ENCODE results near the gene TMEM18. TPM values are rescaled to one million over a fixed set of nuclear protein-coding genes. Genes with fewer than 3 reads are reported as not detected.

TMEM18 gene
- total RNA-seq, 2 experiments from 2014 or later: 22.4 to 25.1 TPM

DNA sequence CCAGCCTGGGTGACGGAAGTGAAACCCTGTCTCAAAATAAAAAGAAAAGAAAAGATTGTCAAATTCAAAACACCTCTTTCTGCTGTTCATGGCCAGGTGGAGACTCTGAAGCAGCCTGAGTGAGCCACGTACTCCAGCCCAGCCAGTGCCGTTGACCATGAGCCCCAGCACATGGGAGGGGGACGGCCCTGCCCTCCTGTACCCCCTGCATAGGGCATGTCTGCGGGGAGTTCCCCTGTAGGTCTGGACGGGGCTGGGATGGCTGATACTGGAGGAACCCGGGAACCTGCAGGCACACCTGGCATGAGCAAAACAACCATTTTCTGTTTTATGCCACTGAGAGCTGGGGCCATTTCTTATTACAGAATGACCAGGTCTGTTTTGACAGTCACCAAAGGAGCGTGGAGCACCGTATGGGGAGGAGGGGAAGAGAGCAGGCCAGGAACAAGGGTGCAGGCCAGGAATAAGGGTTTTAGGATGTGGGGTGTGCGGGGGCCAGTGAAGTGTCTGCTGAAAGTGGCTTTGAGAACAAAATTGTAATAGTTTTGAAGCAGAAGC lies 30.1 kb downstream of the TMEM18 start:
- Mint-ChIP-seq H3K27ac (no peak overlapping the region), H3K4me3 (no peak overlapping the region), H3K27me3 (ENCODE audit: low read depth) (no peaks in the 10 kb centered on the region), H3K36me3 (ENCODE audit: low read depth) (no peaks in the 10 kb centered on the region), H3K9me3 (no peaks in the 10 kb centered on the region), H3K4me1 (ENCODE audit: low read depth) (no peaks in the 10 kb centered on the region)
- intact Hi-C loops (cut with micrococcal nuclease): no loop called here
- no peak for DNase-seq
- CTCF ChIA-PET: no interaction called here

- Mint-ChIP-seq H3K4me1 (ENCODE audit: low read depth) (no peaks in the 10 kb centered on the region), H3K36me3 (ENCODE audit: low read depth) (no peaks in the 10 kb centered on the region), H3K9me3 (no peaks in the 10 kb centered on the region), H3K4me3 (no peak overlapping the region), H3K27ac (no peak overlapping the region), H3K27me3 (ENCODE audit: low read depth) (no peaks in the 10 kb centered on the region)
- intact Hi-C loops (cut with micrococcal nuclease): no loop called here
- DNase-seq: no peak
- CTCF ChIA-PET: no interaction called here
These were observed 32.3 kb downstream of the TMEM18 start for GRCh38 chr2:644871-645270.

DNA sequence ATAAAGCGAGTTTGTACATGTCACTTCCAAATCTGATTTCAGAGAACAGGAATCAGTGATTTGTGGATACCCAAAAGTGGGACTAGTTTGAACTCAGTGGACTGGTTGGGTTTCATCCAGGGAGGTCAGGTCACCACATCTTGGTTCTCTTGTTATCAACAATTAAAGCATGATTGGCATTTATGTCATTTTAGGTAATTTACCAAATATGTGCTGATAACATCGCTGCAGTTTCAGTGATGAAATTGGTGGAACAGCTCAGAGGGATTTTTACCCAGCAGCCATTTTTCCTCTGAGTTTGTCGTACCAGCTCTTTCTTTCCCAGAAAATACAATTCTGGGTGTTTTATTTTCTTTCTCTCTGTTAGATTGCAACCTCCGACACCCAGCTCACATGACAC lies 33.4 kb downstream of the TMEM18 start:
- intact Hi-C loops (cut with micrococcal nuclease): no loop called here
- no peak for DNase-seq
- CTCF ChIA-PET: no interaction called here
- Mint-ChIP-seq H3K4me3 (no peak overlapping the region), H3K27me3 (ENCODE audit: low read depth) (no peaks in the 10 kb centered on the region), H3K4me1 (ENCODE audit: low read depth) (no peaks in the 10 kb centered on the region), H3K36me3 (ENCODE audit: low read depth) (no peaks in the 10 kb centered on the region), H3K27ac (no peak overlapping the region), H3K9me3 (no peaks in the 10 kb centered on the region)

DNA sequence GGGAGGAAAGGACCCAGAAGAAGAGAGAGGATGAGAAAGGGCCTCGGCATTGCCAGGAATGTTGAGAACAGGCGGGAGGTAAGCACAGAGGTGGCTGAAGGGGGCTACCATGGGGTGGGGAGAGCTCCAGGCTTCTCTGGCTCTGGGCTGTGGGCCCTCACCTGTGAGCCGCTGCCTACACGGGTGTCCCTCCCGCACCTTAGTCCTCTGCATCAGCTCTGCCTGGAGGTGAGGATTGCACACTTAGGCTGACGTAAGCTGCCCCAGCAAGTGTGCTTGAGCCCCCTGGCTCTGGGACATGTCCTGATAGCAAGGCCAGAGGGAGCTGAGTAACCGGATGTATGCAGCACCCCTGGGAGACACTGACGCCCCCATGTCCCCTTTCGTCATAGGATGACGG lies 33.9 kb downstream of the TMEM18 start:
- intact Hi-C loops (cut with micrococcal nuclease): no loop called here
- CTCF ChIA-PET: no interaction called here
- Mint-ChIP-seq H3K36me3 (ENCODE audit: low read depth) (no peaks in the 10 kb centered on the region), H3K4me3 (no peak overlapping the region), H3K9me3 (no peaks in the 10 kb centered on the region), H3K4me1 (ENCODE audit: low read depth) (no peaks in the 10 kb centered on the region), H3K27me3 (ENCODE audit: low read depth) (no peaks in the 10 kb centered on the region), H3K27ac (no peak overlapping the region)
- no peak for DNase-seq

DNA sequence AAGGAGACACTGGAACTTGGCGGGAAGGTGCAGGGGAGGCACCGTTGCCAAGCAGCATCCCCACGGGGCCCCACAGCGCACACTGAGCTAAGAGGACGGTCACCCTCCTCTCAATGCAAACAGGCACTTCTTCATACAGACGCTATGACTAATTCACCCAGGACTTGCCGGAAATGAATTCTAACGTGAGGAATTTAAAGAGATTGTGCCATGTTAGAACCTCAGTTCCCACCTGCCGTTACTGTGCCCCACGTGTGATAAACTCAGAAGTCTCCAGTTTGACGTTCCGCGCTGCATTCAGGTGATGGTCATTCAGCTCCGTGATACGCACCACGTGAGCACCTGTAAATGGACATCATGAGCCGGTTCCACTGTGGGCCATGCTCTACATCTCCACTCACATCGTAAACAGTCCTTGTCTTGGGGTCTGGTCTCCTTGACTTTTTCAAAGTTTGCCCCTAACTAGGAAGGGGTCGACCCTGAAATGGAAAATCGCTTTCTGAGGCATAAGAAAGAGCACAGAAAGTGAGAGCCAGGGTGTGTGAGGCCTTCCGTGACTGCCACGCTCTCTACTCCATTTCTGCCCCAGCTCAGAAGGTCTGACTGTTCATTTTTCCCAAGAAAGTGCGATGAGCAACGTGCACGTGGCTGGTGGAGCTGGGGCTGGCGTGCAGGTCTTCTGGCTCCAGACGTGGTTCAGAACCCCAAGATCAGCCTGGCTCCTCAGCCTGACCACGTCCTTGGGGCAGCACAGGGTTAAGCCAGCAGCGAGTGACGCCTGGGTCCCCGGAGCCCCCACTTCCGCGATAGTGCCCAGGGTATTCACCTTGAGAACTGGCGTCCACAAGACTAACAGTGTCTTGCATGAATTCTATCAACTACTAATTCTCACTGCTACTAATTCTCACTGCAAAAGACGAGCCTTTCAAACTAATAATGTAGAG lies 35.1 kb downstream of the TMEM18 start:
- Mint-ChIP-seq H3K4me1 (ENCODE audit: low read depth) (peaks cover 2% of the 10 kb centered on the region), H3K27me3 (ENCODE audit: low read depth) (no peaks in the 10 kb centered on the region), H3K36me3 (ENCODE audit: low read depth) (no peaks in the 10 kb centered on the region), H3K27ac (no peak overlapping the region), H3K4me3 (no peak overlapping the region), H3K9me3 (no peaks in the 10 kb centered on the region)
- DNase-seq: no peak
- CTCF ChIA-PET: no interaction called here
- intact Hi-C loops (cut with micrococcal nuclease): no loop called here

- H3K4me1 Mint-ChIP-seq (ENCODE audit: low read depth): peaks cover 5% of the 10 kb centered on the region
- CTCF ChIA-PET: no interaction called here
- H3K4me3 Mint-ChIP-seq: no peak overlapping the region
- no peak for DNase-seq
- no peak overlapping the region for H3K27ac Mint-ChIP-seq
- no peaks in the 10 kb centered on the region for H3K27me3 Mint-ChIP-seq (ENCODE audit: low read depth)
- intact Hi-C loops (cut with micrococcal nuclease): no loop called here
- H3K36me3 Mint-ChIP-seq (ENCODE audit: low read depth): no peaks in the 10 kb centered on the region
- no peaks in the 10 kb centered on the region for H3K9me3 Mint-ChIP-seq
These were observed 35.9 kb downstream of the TMEM18 start for GRCh38 chr2:641164-641871.

GRCh38 chr2:639703-640102 lies 37.5 kb downstream of the TMEM18 start:
- Mint-ChIP-seq H3K4me1 (ENCODE audit: low read depth) (peaks cover 5% of the 10 kb centered on the region), H3K27ac (no peak overlapping the region), H3K9me3 (no peaks in the 10 kb centered on the region), H3K4me3 (no peak overlapping the region), H3K27me3 (ENCODE audit: low read depth) (no peaks in the 10 kb centered on the region), H3K36me3 (ENCODE audit: low read depth) (no peaks in the 10 kb centered on the region)
- no peak for DNase-seq
- CTCF ChIA-PET: interaction anchor here (1.4 kb wide), 1 partner anchor 622 kb away, joined by 4 read pairs; no protein-coding TSS in a partner anchor
- intact Hi-C loops (cut with micrococcal nuclease): loop anchor here (5.0 to 10.0 kb wide), 2 partner anchors 205 to 467 kb away; no protein-coding TSS in a partner anchor

- H3K36me3 Mint-ChIP-seq (ENCODE audit: low read depth): no peaks in the 10 kb centered on the region
These were observed 39.4 kb downstream of the TMEM18 start for GRCh38 chr2:637804-638203.

DNA sequence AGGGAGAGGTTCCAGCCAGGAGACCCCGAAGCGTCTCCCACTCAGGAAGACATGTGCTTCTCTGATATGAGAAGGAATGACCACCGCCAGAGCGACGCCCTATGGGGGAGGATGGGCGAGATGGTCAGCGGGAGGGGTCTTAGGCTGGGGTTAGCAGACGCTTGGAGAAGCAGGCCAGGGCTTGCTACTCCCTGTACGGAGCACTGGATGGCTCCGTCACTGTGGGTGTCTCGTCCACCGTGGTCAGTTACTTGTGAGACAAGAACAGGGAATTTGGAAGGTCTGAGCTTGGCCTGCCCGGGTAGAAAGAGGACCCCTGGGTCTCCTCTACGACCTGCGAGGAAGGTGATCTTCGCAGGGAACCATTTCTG lies 39.8 kb downstream of the TMEM18 start:
- no peaks in the 10 kb centered on the region for H3K36me3 Mint-ChIP-seq (ENCODE audit: low read depth)
- H3K27me3 Mint-ChIP-seq (ENCODE audit: low read depth): no peaks in the 10 kb centered on the region
- intact Hi-C loops (cut with micrococcal nuclease): loop anchor here (1.0 to 10.0 kb wide), 7 partner anchors 25 to 465 kb away; partner anchors contain the start of gene ALKAL2
- H3K4me1 Mint-ChIP-seq (ENCODE audit: low read depth): peaks cover 5% of the 10 kb centered on the region
- H3K4me3 Mint-ChIP-seq: no peak overlapping the region
- H3K9me3 Mint-ChIP-seq: no peaks in the 10 kb centered on the region
- CTCF ChIA-PET: interaction anchor here (0.8 to 1.5 kb wide), 7 partner anchors 9 to 391 kb away, joined by 3 to 4 read pairs (median 3); partner anchors contain the start of gene TMEM18
- DNase-seq: no peak
- H3K27ac Mint-ChIP-seq: no peak overlapping the region

More at GRCh38 chr2:637804-638203, 39.4 kb downstream of the TMEM18 start:
- intact Hi-C loops (cut with micrococcal nuclease): loop anchor here (1.0 to 10.0 kb wide), 7 partner anchors 25 to 466 kb away; partner anchors contain the start of gene ALKAL2
- peaks cover 5% of the 10 kb centered on the region for H3K4me1 Mint-ChIP-seq (ENCODE audit: low read depth)
- no peak for DNase-seq
- H3K9me3 Mint-ChIP-seq: no peaks in the 10 kb centered on the region
- H3K4me3 Mint-ChIP-seq: no peak overlapping the region
- no peak overlapping the region for H3K27ac Mint-ChIP-seq
- CTCF ChIA-PET: interaction anchor here (0.8 to 1.3 kb wide), 8 partner anchors 9 to 397 kb away, joined by 3 to 4 read pairs (median 3); partner anchors contain the start of gene TMEM18
- no peaks in the 10 kb centered on the region for H3K27me3 Mint-ChIP-seq (ENCODE audit: low read depth)

DNA sequence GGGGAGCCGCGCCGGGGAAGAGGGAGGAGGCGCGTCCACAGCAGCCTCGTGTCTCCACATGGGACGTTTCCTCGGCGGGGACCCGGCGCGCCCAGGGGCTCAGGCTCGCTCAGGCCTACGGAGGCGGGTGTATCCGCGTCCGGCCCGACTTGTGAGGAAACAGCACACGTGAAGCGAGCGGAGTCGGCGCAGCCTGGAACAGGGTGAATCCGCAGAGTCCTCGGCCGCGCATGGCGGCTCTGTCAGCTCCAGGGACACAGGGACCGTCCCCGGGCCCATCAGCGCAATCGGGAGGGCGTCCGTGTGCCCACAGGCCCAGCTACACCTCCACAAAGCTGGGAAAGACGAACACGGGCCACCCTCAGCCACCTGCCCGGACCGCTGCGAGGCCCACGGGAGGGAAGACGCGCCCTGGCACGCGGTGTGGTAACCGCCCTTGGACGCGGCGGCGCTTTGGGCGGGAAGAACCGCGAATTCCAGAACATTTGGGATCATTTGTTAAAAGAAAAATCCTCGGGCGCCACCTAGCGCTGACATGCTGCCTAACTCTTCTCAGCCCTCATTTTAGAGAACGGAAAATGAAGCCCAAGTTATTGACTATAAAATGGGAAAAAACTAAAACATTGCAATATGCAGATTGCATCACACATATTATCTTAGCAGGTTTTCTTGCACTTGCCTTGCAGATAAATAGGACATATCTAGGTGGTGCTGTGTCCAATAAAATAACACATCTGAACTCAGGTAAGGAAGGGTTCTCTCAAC lies 40.4 kb downstream of the TMEM18 start:
- Mint-ChIP-seq H3K9me3 (no peaks in the 10 kb centered on the region), H3K27ac (no peak overlapping the region), H3K36me3 (ENCODE audit: low read depth) (no peaks in the 10 kb centered on the region), H3K4me3 (peak overlapping the region; percentile 64), H3K4me1 (ENCODE audit: low read depth) (peaks cover 5% of the 10 kb centered on the region), H3K27me3 (ENCODE audit: low read depth) (no peaks in the 10 kb centered on the region)
- DNase-seq: peak; percentile 69
- intact Hi-C loops (cut with micrococcal nuclease): loop anchor here (1.0 to 10.0 kb wide), 7 partner anchors 26 to 465 kb away; partner anchors contain the start of gene ALKAL2
- CTCF ChIA-PET: interaction anchor here (0.6 to 2.0 kb wide), 7 partner anchors 14 to 390 kb away, joined by 3 to 10 read pairs (median 3); no protein-coding TSS in a partner anchor

- H3K9me3 Mint-ChIP-seq: no peaks in the 10 kb centered on the region
- intact Hi-C loops (cut with micrococcal nuclease): loop anchor here (2.0 to 10.0 kb wide), 5 partner anchors 27 to 464 kb away; partner anchors contain the start of gene ALKAL2
- no peaks in the 10 kb centered on the region for H3K27me3 Mint-ChIP-seq (ENCODE audit: low read depth)
- no peak overlapping the region for H3K27ac Mint-ChIP-seq
- no peak overlapping the region for H3K4me3 Mint-ChIP-seq
- no peak for DNase-seq
- no peaks in the 10 kb centered on the region for H3K36me3 Mint-ChIP-seq (ENCODE audit: low read depth)
- CTCF ChIA-PET: interaction anchor here (0.6 to 2.0 kb wide), 10 partner anchors 15 to 389 kb away, joined by 3 to 10 read pairs (median 3); no protein-coding TSS in a partner anchor
- peaks cover 5% of the 10 kb centered on the region for H3K4me1 Mint-ChIP-seq (ENCODE audit: low read depth)
These were observed 41.3 kb downstream of the TMEM18 start for GRCh38 chr2:635687-636621.

All from activated naive CD4-positive, alpha-beta T cell treated with anti-CD3 and anti-CD28 coated beads for 36 hours (primary cell).